Urinary bladder (tissue), 4 donors: ENCODE results near the gene PRPF18. TPM values are rescaled to one million over a fixed set of nuclear protein-coding genes. Genes with fewer than 3 reads are reported as not detected.

Experiments
- DNase-seq: peaks from one replicate; pipeline ENCODE4 v3.0.0-alpha.2; 2015; ENCODE audit errors: extremely low spot score
- H3K27ac ChIP-seq: one replicate; pipeline ENCODE4 v1.5.1; 2013; ENCODE audit warnings: low read depth, mild to moderate bottlenecking, moderate library complexity
- H3K36me3 ChIP-seq: one replicate; pipeline ENCODE4 v1.6.1; 2013; ENCODE audit warnings: mild to moderate bottlenecking, moderate library complexity; ENCODE audit not compliant: insufficient read depth
- H3K4me1 ChIP-seq: one replicate; pipeline ENCODE4 v1.6.1; 2013; ENCODE audit warnings: mild to moderate bottlenecking, moderate library complexity; ENCODE audit not compliant: insufficient read depth
- H3K4me3 ChIP-seq: one replicate; pipeline ENCODE4 v1.5.1; 2013; ENCODE audit warnings: low read depth, low read length
- WGBS: extraction: QIAGEN DNeasy Blood & Tissue Kit; methylation state at CpG from one replicate; pipeline ENCODE4 v1.1.7; 2013; 5-methylcytosine and 5-hydroxymethylcytosine counted together
- polyA plus RNA-seq: library from polyadenylated mRNA; stranded (reverse); fragments of 200-250 nt; gene quantifications from one replicate; pipeline ENCODE4 v1.2.3, GENCODE V29; 2013
- total RNA-seq: library from RNA; depleted of rRNA; stranded (reverse); fragments of >200 nt; gene quantifications from one replicate; pipeline ENCODE4 v1.2.3, GENCODE V29; 2014
- donor health status: healthy with polysubstance abuse.
- donor health status: healthy.

The PRPF18 gene
- total and polyA plus RNA-seq, 2 donors, result 17.4 to 44.4 TPM

- 49% methylated on average over 7 of the region's 7 CpGs for WGBS
- H3K27ac ChIP-seq, result no peak overlapping the region
- no peaks in the 10 kb centered on the region for H3K4me1 ChIP-seq
- H3K4me3 ChIP-seq, result no peak overlapping the region
- DNase-seq, result no peak
- peaks cover 5% of the 10 kb centered on the region for H3K36me3 ChIP-seq
Measured at GRCh38 chr10:13615650-13616300, 29.0 kb downstream of the PRPF18 start.

DNA sequence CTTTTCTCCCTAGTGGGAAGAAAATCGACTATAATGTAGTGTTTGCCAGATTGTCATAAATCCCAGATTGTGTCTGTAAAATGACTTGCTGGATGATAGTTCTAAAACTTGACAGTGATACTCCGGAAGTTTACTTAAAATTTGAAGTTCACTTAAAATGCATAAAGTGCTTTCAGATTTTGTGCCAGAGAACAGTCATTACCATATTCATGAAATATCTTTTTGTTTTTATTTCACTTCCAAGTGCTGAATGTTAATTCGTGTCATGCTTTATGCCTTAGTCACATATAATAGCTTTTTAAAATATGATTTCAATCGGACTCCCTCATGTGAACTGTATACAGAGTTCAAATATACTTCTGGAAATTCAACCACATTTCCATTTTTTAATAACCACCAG is 30.4 kb downstream of the PRPF18 start:
- 62% methylated on average over 4 of the region's 4 CpGs for WGBS
- DNase-seq, result no peak
- H3K36me3 ChIP-seq, result peaks cover 2% of the 10 kb centered on the region
- no peak overlapping the region for H3K4me3 ChIP-seq
- no peak overlapping the region for H3K27ac ChIP-seq
- H3K4me1 ChIP-seq, result no peaks in the 10 kb centered on the region

GRCh38 chr10:13621931-13622330 is 35.2 kb downstream of the PRPF18 start:
- H3K4me1 ChIP-seq, result no peaks in the 10 kb centered on the region
- no peak overlapping the region for H3K4me3 ChIP-seq
- WGBS, result 98% methylated on average over 2 of the region's 2 CpGs
- peaks cover under 1% of the 10 kb centered on the region for H3K36me3 ChIP-seq
- no peak for DNase-seq
- H3K27ac ChIP-seq, result no peak overlapping the region

GRCh38 chr10:13624630-13625029 is 37.9 kb downstream of the PRPF18 start:
- Histone ChIP-seq H3K36me3 (no peaks in the 10 kb centered on the region), H3K27ac (no peak overlapping the region), H3K4me3 (no peak overlapping the region), H3K4me1 (no peaks in the 10 kb centered on the region)
- WGBS, result 97% methylated on average over 1 of the region's 1 CpG
- no peak for DNase-seq

- H3K4me3 ChIP-seq, result no peak overlapping the region
- H3K27ac ChIP-seq, result no peak overlapping the region
- 91% methylated on average over 7 of the region's 7 CpGs for WGBS
- DNase-seq, result no peak
- no peaks in the 10 kb centered on the region for H3K4me1 ChIP-seq
- no peaks in the 10 kb centered on the region for H3K36me3 ChIP-seq
Measured at GRCh38 chr10:13627459-13628310, 40.9 kb downstream of the PRPF18 start.

GRCh38 chr10:13628661-13629060 is 41.9 kb downstream of the PRPF18 start:
- no peak overlapping the region for H3K27ac ChIP-seq
- no peaks in the 10 kb centered on the region for H3K36me3 ChIP-seq
- no peak overlapping the region for H3K4me3 ChIP-seq
- no peaks in the 10 kb centered on the region for H3K4me1 ChIP-seq
- 51% methylated on average over 7 of the region's 7 CpGs for WGBS
- DNase-seq, result no peak

GRCh38 chr10:13629116-13629515 is 42.4 kb downstream of the PRPF18 start:
- 67% methylated on average over 2 of the region's 2 CpGs for WGBS
- no peak for DNase-seq
- Histone ChIP-seq H3K4me3 (no peak overlapping the region), H3K4me1 (no peaks in the 10 kb centered on the region), H3K36me3 (no peaks in the 10 kb centered on the region), H3K27ac (no peak overlapping the region)

DNA sequence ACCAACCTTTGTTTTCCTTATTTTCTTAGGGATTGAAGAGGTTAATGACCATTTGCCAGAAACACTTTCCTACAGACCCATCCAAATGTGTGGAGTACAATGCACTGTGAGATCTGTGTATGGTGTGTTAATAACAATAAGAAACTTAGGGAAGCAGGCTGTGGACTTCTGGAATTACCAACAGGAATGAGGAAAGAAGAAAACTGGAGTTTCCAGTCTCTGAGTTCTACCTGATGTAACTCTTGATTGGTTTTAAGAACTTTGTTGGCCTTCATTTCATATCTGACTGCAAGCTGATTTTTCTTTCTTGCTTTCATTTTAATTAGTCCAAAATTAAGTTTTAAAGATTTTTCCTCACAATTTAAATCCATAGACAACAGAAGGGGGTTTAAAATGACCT is 43.5 kb downstream of the PRPF18 start:
- Histone ChIP-seq H3K4me3 (no peak overlapping the region), H3K36me3 (no peaks in the 10 kb centered on the region), H3K4me1 (no peaks in the 10 kb centered on the region), H3K27ac (no peak overlapping the region)
- DNase-seq, result no peak

- Histone ChIP-seq H3K36me3 (no peaks in the 10 kb centered on the region), H3K4me1 (no peaks in the 10 kb centered on the region), H3K4me3 (no peak overlapping the region), H3K27ac (no peak overlapping the region)
- 92% methylated on average over 6 of the region's 6 CpGs for WGBS
- no peak for DNase-seq
Measured at GRCh38 chr10:13631594-13631993, 44.8 kb downstream of the PRPF18 start.

- WGBS, result 78% methylated on average over 3 of the region's 3 CpGs
Measured at GRCh38 chr10:13632440-13632839, 45.7 kb downstream of the PRPF18 start.

DNA sequence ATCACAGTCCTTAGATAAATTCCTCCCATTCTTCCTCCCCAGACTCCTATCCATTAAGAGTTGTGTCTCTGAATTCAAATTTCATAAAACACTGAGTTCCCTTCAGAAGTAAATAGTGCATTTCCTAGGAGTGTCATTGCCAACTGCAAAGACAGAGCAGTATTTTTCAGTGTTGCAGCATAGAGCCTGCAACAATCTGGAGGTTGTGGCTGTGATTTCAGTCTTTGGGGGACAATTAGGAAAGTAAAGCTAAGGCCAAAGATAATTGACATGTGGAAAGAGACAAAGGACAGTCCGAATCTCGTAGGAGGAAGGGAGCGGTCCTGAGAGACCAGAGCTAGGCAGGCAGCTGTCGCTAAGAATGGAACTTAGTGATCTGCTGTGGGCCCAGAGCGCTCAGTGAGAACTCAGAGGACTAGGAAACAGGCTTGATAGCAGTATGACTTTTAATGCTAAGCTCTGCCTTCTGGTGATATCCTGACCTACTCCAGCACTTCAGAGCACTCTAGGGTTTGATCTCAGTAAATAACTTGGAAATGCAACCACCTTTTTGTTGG is 46.2 kb downstream of the PRPF18 start:
- no peak for DNase-seq
- H3K4me1 ChIP-seq, result no peaks in the 10 kb centered on the region
- no peaks in the 10 kb centered on the region for H3K36me3 ChIP-seq
- H3K4me3 ChIP-seq, result no peak overlapping the region
- WGBS, result 71% methylated on average over 5 of the region's 5 CpGs
- H3K27ac ChIP-seq, result no peak overlapping the region

More at GRCh38 chr10:13632440-13632839, 45.7 kb downstream of the PRPF18 start:
- H3K4me3 ChIP-seq, result no peak overlapping the region
- DNase-seq, result no peak
- H3K4me1 ChIP-seq, result no peaks in the 10 kb centered on the region
- H3K27ac ChIP-seq, result no peak overlapping the region
- H3K36me3 ChIP-seq, result no peaks in the 10 kb centered on the region

GRCh38 chr10:13633689-13634088 is 46.9 kb downstream of the PRPF18 start:
- no peak overlapping the region for H3K4me3 ChIP-seq
- no peaks in the 10 kb centered on the region for H3K4me1 ChIP-seq
- WGBS, result 42% methylated on average over 7 of the region's 7 CpGs
- H3K36me3 ChIP-seq, result no peaks in the 10 kb centered on the region
- no peak overlapping the region for H3K27ac ChIP-seq
- DNase-seq, result peak; percentile 51

GRCh38 chr10:13634207-13634606 is 47.4 kb downstream of the PRPF18 start:
- Histone ChIP-seq H3K36me3 (no peaks in the 10 kb centered on the region), H3K4me3 (no peak overlapping the region), H3K4me1 (no peaks in the 10 kb centered on the region), H3K27ac (no peak overlapping the region)
- 52% methylated on average over 6 of the region's 6 CpGs for WGBS
- no peak for DNase-seq

DNA sequence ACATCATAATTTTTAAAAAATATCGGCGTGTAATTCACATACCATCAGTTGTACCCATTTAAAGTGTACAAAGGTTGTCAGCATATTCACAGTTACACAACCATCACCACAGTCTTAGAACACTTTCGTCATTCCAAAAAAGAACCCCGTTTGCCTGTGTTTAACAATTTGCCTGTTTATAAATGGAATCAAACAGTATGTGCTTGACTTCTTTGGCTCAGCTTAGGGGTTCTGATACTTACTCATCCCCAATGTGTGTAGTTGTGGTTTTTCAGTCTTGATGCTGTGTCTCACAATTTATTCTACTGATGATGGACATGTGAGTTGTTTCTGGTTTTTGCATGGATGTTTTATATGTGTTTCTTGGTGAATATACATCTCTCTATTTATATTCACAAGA is 50.0 kb downstream of the PRPF18 start:
- Histone ChIP-seq H3K4me1 (no peaks in the 10 kb centered on the region), H3K27ac (no peak overlapping the region), H3K4me3 (no peak overlapping the region), H3K36me3 (no peaks in the 10 kb centered on the region)
- 93% methylated on average over 4 of the region's 4 CpGs for WGBS
- DNase-seq, result no peak
